Measurements from ENCODE around the gene PKD2L1.
"Not testable (repeated sequence)": the region's sequence is repeated elsewhere in the genome, so short reads cannot be mapped to it uniquely, and the experiment has no call there.

PKD2L1 gene

GRCh38 chr10:100333661-100334440 lies 3.8 kb upstream of the PKD2L1 start:
- DNase-seq, result no peak

GRCh38 chr10:100333106-100333505 lies 3.1 kb upstream of the PKD2L1 start:
- DNase-seq, result no peak

- DNase-seq, result no peak
Measured at GRCh38 chr10:100328198-100328597, 1.8 kb downstream of the PKD2L1 start.

GRCh38 chr10:100327718-100328009 lies 2.4 kb downstream of the PKD2L1 start:
- no peak for DNase-seq

- no peak for DNase-seq
Measured at GRCh38 chr10:100327007-100327717, 2.9 kb downstream of the PKD2L1 start.

- no peak for DNase-seq
Measured at GRCh38 chr10:100325158-100325557, 4.9 kb downstream of the PKD2L1 start.

- DNase-seq, result no peak
Measured at GRCh38 chr10:100319707-100320402, 10.2 kb downstream of the PKD2L1 start.

- DNase-seq, result no peak
Measured at GRCh38 chr10:100318207-100318606, 11.8 kb downstream of the PKD2L1 start.

- no peak for DNase-seq
Measured at GRCh38 chr10:100315615-100316014, 14.4 kb downstream of the PKD2L1 start.

- no peak for DNase-seq
Measured at GRCh38 chr10:100311298-100311697, 18.7 kb downstream of the PKD2L1 start.

GRCh38 chr10:100307684-100308083 lies 22.3 kb downstream of the PKD2L1 start:
- DNase-seq, result no peak

- DNase-seq, result no peak
Measured at GRCh38 chr10:100306861-100307260, 23.2 kb downstream of the PKD2L1 start.

GRCh38 chr10:100304414-100304813 lies 25.6 kb downstream of the PKD2L1 start:
- DNase-seq, result no peak

- DNase-seq, result no peak
Measured at GRCh38 chr10:100303724-100304319, 26.2 kb downstream of the PKD2L1 start.

- DNase-seq, result not testable (repeated sequence)
Measured at GRCh38 chr10:100301123-100301522, 28.9 kb downstream of the PKD2L1 start.

- no peak for DNase-seq
Measured at GRCh38 chr10:100297242-100297641, 32.8 kb downstream of the PKD2L1 start.

- no peak for DNase-seq
Measured at GRCh38 chr10:100293066-100293465, 37.0 kb downstream of the PKD2L1 start.

- DNase-seq, result not testable (repeated sequence)
Measured at GRCh38 chr10:100292300-100292699, 37.7 kb downstream of the PKD2L1 start.

GRCh38 chr10:100291356-100291755 lies 38.7 kb downstream of the PKD2L1 start:
- DNase-seq, result no peak

- no peak for DNase-seq
Measured at GRCh38 chr10:100289641-100290040, 40.4 kb downstream of the PKD2L1 start.

GRCh38 chr10:100288196-100288595 lies 41.8 kb downstream of the PKD2L1 start:
- no peak for DNase-seq

GRCh38 chr10:100287756-100288155 lies 42.3 kb downstream of the PKD2L1 start:
- DNase-seq, result no peak
